Measurements from ENCODE around the gene ATP2B3. TPM values are rescaled to one million over a fixed set of nuclear protein-coding genes. Genes with fewer than 3 reads are reported as not detected.

ATP2B3 gene
- total RNA-seq, 1 experiment from 2014 or later, result 0.35 TPM

DNA sequence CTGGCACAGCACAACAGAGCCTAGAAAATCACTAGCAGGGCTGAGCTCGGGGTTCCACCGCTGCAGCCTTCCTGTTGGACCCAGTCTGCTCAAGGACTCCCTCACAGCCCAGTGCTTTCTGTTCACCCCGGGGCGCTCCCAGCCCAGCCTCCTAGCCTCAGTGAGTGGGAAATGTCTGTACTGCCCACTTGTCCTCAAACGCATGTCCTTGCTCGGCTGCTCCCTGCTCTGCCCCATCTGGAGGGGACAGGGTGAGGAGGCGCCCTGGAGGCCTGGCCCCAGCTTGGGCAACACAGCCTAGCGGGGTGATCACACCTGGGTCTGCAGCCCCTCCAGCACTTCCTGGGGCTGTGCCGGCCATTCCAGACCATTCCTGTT is 93.4 kb downstream of the ATP2B3 start:
- Histone ChIP-seq H2BK12ac (ENCODE audit: insufficient read length, low read depth, low read length) (no peak overlapping the region), H3K79me2 (ENCODE audit: insufficient read depth, low read length) (no peaks in the 10 kb centered on the region), H3K23ac (ENCODE audit: insufficient read length, low read depth, low read length) (no peak overlapping the region), H3K4me1 (ENCODE audit: insufficient read depth, low read length) (no peaks in the 10 kb centered on the region), H2BK5ac (ENCODE audit: insufficient read length, low read length) (no peak overlapping the region), H3K79me1 (ENCODE audit: insufficient read depth, low read depth, low read length, poor library complexity, severe bottlenecking) (no peaks in the 10 kb centered on the region), H4K8ac (replicated peaks; ENCODE audit: insufficient read length, low read depth, low read length) (no peak overlapping the region), H4K20me1 (ENCODE audit: control insufficient read depth, insufficient read depth, insufficient read length) (no peaks in the 10 kb centered on the region), H2AK5ac (ENCODE audit: insufficient read length, low read length) (no peak overlapping the region), H3K9me3 (ENCODE audit: control insufficient read depth, low read depth, low read length) (peaks cover 20% of the 10 kb centered on the region), H3K18ac (ENCODE audit: insufficient read length, low read depth, low read length) (no peak overlapping the region), H3K23me2 (ENCODE audit: insufficient read length, low read depth, low read length, poor library complexity, severe bottlenecking) (peaks cover 5% of the 10 kb centered on the region), H3K4me2 (ENCODE audit: insufficient read depth, insufficient read length, low read length) (no peak overlapping the region), H3K4ac (ENCODE audit: low read depth, low read length) (no peak overlapping the region), H2BK20ac (ENCODE audit: low read depth, low read length, poor library complexity, severe bottlenecking) (no peak overlapping the region), H2BK120ac (ENCODE audit: low read depth, low read length, poor library complexity, severe bottlenecking) (no peak overlapping the region), H2BK15ac (ENCODE audit: low read depth, low read length) (no peak overlapping the region; the same call in 1 of the 2 replicates), H4K91ac (ENCODE audit: insufficient read length, low read depth, low read length) (no peak overlapping the region), H3K27ac (ENCODE audit: insufficient read length, low read depth, low read length) (no peak overlapping the region), H3T11ph (ENCODE audit: low read length) (no peak overlapping the region), H3K9ac (ENCODE audit: extremely low read depth, insufficient read length, low read length) (no peak overlapping the region), H4K5ac (ENCODE audit: insufficient read length, low read depth, low read length) (no peak overlapping the region), H3K56ac (ENCODE audit: insufficient read length, low read depth, low read length) (no peak overlapping the region), H3K14ac (ENCODE audit: insufficient read depth, low read length) (no peak overlapping the region; the same call in 1 of the 2 replicates), H3K27me3 (ENCODE audit: insufficient read depth, low read length) (no peaks in the 10 kb centered on the region; the same call in 1 of the 2 replicates), H2AFZ (ENCODE audit: low read length) (no peak overlapping the region)
- H3K36me3 Mint-ChIP-seq (ENCODE audit: insufficient read depth in 1 of 3, low read depth in 3 of 3), result peaks cover 0 to 3% (median 0%) of the 10 kb centered on the region in 3 experiments; a peak in 3 of 7 replicates
- H3K9me3 Mint-ChIP-seq, result peaks cover 67 to 80% of the 10 kb centered on the region in 2 experiments
- H3K4me3 Mint-ChIP-seq, result peak overlapping the region; percentile 53 to 74
- H3K27me3 Mint-ChIP-seq (ENCODE audit: low read depth), result peaks cover 90% of the 10 kb centered on the region
- no peak overlapping the region for H3K27ac Mint-ChIP-seq
- TF ChIP-seq, protein P1, sequence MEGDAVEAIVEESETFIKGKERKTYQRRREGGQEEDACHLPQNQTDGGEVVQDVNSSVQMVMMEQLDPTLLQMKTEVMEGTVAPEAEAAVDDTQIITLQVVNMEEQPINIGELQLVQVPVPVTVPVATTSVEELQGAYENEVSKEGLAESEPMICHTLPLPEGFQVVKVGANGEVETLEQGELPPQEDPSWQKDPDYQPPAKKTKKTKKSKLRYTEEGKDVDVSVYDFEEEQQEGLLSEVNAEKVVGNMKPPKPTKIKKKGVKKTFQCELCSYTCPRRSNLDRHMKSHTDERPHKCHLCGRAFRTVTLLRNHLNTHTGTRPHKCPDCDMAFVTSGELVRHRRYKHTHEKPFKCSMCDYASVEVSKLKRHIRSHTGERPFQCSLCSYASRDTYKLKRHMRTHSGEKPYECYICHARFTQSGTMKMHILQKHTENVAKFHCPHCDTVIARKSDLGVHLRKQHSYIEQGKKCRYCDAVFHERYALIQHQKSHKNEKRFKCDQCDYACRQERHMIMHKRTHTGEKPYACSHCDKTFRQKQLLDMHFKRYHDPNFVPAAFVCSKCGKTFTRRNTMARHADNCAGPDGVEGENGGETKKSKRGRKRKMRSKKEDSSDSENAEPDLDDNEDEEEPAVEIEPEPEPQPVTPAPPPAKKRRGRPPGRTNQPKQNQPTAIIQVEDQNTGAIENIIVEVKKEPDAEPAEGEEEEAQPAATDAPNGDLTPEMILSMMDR (conservative IDR thresholded peaks at IDR 0.05), result no peak
- WGBS (ENCODE audit: extremely low coverage, insufficient read length, low lambda C conversion rate), result no CpG with 5 or more reads among the region's 9 CpGs
- no peak for DNase-seq
- 0 out of 4 replicates have a peak, but pooled peaks cover 0 to 3% of the 10 kb centered on the region in 2 experiments for H3K4me1 Mint-ChIP-seq

Measured in H9 (cell line).